ENCODE results near the gene ART4. TPM values are rescaled to one million over a fixed set of nuclear protein-coding genes. Genes with fewer than 3 reads are reported as not detected.

ART4 gene
- total RNA-seq, 1 experiment from 2014 or later = not detected

DNA sequence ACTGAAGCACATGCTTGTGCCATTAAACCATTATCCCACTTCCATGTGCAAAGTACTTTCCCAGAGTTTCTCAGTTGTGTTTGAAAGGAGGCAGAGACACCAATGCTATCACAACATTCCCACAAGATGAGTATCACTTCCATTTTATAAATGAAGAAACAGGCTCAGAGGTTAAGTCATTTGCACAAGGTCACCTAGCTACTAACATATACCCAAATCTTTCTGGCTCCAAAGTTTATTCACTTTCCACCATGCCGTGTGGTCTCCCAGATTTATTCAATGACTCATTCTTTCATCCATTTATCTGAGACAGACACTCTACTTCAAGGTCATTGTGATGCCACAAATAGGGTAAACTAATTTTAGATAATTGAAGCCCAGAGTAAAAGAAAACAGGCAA is 9.4 kb downstream of the ART4 start:
- no peaks in the 10 kb centered on the region for H4K20me1 ChIP-seq (ENCODE audit: insufficient read depth)
- ChIA-PET POLR2A (no interaction called here), CTCF (no interaction called here), RAD21 (ENCODE audit: low non-redundant PET in 1 of 2, low total read pairs in 2 of 2, uncharacterized antibody in 2 of 2, unreplicated experiment in 2 of 2) (no interaction called here)
- H2AFZ ChIP-seq (ENCODE audit: low read depth, low read length, poor library complexity, severe bottlenecking) = no peak overlapping the region
- no peaks in the 10 kb centered on the region for H3K9me3 ChIP-seq (ENCODE audit: control insufficient read depth in 1 of 2, insufficient read depth in 1 of 2, low read depth in 1 of 2, low read length in 2 of 2)
- no peak overlapping the region for H3K9ac ChIP-seq (ENCODE audit: low read length)
- TF ChIP-seq JUND (IDR thresholded peaks at IDR 0.05) = no peak
- no peak overlapping the region for H3K4me3 ChIP-seq (replicated peaks in 1 of 2; ENCODE audit: low read depth in 1 of 2, low read length in 2 of 2)
- intact Hi-C loops (cut with micrococcal nuclease) = no loop called here
- no peak for ATAC-seq
- H3K9me2 ChIP-seq (ENCODE audit: insufficient read depth) = no peaks in the 10 kb centered on the region
- no peaks in the 10 kb centered on the region for H3K36me3 ChIP-seq (ENCODE audit: control insufficient read depth in 1 of 2, insufficient read depth in 2 of 2, low read length in 2 of 2)
- H3K27ac ChIP-seq (ENCODE audit: low read depth, low read length) = no peak overlapping the region
- H3K4me2 ChIP-seq (ENCODE audit: low read length) = no peak overlapping the region
- H3K27me3 ChIP-seq (ENCODE audit: insufficient read depth, low read length) = no peaks in the 10 kb centered on the region
- BruUV-seq (replicated peaks) = no TSS peak
- peaks cover 0 to 12% of the 10 kb centered on the region in 2 experiments; a peak in 2 of 4 replicates for H3K4me1 ChIP-seq (ENCODE audit: control insufficient read depth in 1 of 2, insufficient read depth in 2 of 2, low read length in 2 of 2)
- no peaks in the 10 kb centered on the region for H3K79me2 ChIP-seq (ENCODE audit: insufficient read depth, low read length)
- no peak for DNase-seq (ENCODE audit: low read depth, low spot score)

DNA sequence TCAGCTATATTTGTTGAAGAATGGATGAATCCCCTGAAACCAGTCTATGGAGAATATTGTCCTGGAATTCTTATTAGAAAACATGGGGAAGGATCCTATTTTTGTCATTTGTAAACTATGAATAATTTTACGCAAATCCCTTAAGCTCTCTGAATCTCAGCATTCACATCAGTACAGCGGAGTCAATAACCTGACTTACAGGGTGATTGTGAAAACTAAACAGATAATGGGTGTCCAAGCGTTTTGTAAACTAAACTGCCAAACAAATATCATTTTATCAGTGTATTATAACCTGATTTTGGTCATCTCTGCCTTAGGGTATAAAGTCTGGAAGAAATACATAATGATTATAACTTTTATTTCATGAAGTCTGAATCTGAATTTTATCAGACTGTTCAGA is 10.0 kb downstream of the ART4 start:
- Histone ChIP-seq H4K20me1 (ENCODE audit: insufficient read depth) (no peaks in the 10 kb centered on the region), H3K4me2 (ENCODE audit: low read length) (no peak overlapping the region), H2AFZ (ENCODE audit: low read depth, low read length, poor library complexity, severe bottlenecking) (no peak overlapping the region), H3K27ac (ENCODE audit: low read depth, low read length) (no peak overlapping the region), H3K9me2 (ENCODE audit: insufficient read depth) (no peaks in the 10 kb centered on the region), H3K4me3 (replicated peaks in 1 of 2; ENCODE audit: low read depth in 1 of 2, low read length in 2 of 2) (no peak overlapping the region), H3K79me2 (ENCODE audit: insufficient read depth, low read length) (no peaks in the 10 kb centered on the region), H3K36me3 (ENCODE audit: control insufficient read depth in 1 of 2, insufficient read depth in 2 of 2, low read length in 2 of 2) (no peaks in the 10 kb centered on the region), H3K27me3 (ENCODE audit: insufficient read depth, low read length) (no peaks in the 10 kb centered on the region), H3K4me1 (ENCODE audit: control insufficient read depth in 1 of 2, insufficient read depth in 2 of 2, low read length in 2 of 2) (peaks cover 0 to 12% of the 10 kb centered on the region in 2 experiments; a peak in 2 of 4 replicates), H3K9ac (ENCODE audit: low read length) (no peak overlapping the region), H3K9me3 (ENCODE audit: control insufficient read depth in 1 of 2, insufficient read depth in 1 of 2, low read depth in 1 of 2, low read length in 2 of 2) (no peaks in the 10 kb centered on the region)
- DNase-seq (ENCODE audit: low read depth, low spot score) (no peak), ATAC-seq (no peak)
- no TSS peak for BruUV-seq (replicated peaks)
- TF ChIP-seq ZFX (IDR thresholded peaks at IDR 0.05) (no peak), SIN3A (IDR thresholded peaks at IDR 0.05; ENCODE audit: low read depth) (no peak), POLR2AphosphoS5 (IDR thresholded peaks at IDR 0.05; ENCODE audit: low read depth, low read length) (no peak), CBX3 (IDR thresholded peaks at IDR 0.05; ENCODE audit: low read depth) (no peak), EZH2phosphoT487 (IDR thresholded peaks at IDR 0.05; ENCODE audit: borderline replicate concordance) (no peak), EZH2 (IDR thresholded peaks at IDR 0.05) (no peak), EGR1 (IDR thresholded peaks at IDR 0.05; ENCODE audit: low read depth) (no peak), SRF (IDR thresholded peaks at IDR 0.05; ENCODE audit: low read depth) (no peak), TCF7L2 (IDR thresholded peaks at IDR 0.05; ENCODE audit: borderline replicate concordance, extremely low read depth, insufficient read depth, insufficient read length) (no peak), ZNF274 (IDR thresholded peaks at IDR 0.05; ENCODE audit: low read depth, low read length) (no peak), RAD21 (IDR thresholded peaks at IDR 0.05; ENCODE audit: low read depth) (no peak), SP1 (IDR thresholded peaks at IDR 0.05; ENCODE audit: low read depth) (no peak), ELF1 (IDR thresholded peaks at IDR 0.05; ENCODE audit: borderline replicate concordance, low read depth) (no peak)
- TF ChIP-seq, protein P1, sequence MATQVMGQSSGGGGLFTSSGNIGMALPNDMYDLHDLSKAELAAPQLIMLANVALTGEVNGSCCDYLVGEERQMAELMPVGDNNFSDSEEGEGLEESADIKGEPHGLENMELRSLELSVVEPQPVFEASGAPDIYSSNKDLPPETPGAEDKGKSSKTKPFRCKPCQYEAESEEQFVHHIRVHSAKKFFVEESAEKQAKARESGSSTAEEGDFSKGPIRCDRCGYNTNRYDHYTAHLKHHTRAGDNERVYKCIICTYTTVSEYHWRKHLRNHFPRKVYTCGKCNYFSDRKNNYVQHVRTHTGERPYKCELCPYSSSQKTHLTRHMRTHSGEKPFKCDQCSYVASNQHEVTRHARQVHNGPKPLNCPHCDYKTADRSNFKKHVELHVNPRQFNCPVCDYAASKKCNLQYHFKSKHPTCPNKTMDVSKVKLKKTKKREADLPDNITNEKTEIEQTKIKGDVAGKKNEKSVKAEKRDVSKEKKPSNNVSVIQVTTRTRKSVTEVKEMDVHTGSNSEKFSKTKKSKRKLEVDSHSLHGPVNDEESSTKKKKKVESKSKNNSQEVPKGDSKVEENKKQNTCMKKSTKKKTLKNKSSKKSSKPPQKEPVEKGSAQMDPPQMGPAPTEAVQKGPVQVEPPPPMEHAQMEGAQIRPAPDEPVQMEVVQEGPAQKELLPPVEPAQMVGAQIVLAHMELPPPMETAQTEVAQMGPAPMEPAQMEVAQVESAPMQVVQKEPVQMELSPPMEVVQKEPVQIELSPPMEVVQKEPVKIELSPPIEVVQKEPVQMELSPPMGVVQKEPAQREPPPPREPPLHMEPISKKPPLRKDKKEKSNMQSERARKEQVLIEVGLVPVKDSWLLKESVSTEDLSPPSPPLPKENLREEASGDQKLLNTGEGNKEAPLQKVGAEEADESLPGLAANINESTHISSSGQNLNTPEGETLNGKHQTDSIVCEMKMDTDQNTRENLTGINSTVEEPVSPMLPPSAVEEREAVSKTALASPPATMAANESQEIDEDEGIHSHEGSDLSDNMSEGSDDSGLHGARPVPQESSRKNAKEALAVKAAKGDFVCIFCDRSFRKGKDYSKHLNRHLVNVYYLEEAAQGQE (IDR thresholded peaks at IDR 0.05; ENCODE audit: low read depth) = no peak
- TF ChIP-seq, protein P2, sequence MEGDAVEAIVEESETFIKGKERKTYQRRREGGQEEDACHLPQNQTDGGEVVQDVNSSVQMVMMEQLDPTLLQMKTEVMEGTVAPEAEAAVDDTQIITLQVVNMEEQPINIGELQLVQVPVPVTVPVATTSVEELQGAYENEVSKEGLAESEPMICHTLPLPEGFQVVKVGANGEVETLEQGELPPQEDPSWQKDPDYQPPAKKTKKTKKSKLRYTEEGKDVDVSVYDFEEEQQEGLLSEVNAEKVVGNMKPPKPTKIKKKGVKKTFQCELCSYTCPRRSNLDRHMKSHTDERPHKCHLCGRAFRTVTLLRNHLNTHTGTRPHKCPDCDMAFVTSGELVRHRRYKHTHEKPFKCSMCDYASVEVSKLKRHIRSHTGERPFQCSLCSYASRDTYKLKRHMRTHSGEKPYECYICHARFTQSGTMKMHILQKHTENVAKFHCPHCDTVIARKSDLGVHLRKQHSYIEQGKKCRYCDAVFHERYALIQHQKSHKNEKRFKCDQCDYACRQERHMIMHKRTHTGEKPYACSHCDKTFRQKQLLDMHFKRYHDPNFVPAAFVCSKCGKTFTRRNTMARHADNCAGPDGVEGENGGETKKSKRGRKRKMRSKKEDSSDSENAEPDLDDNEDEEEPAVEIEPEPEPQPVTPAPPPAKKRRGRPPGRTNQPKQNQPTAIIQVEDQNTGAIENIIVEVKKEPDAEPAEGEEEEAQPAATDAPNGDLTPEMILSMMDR (IDR thresholded peaks at IDR 0.05 in 2 of 3, conservative IDR thresholded peaks at IDR 0.05 in 1 of 3; ENCODE audit: borderline replicate concordance in 1 of 3, insufficient read depth in 1 of 3, low read depth in 2 of 3, low read length in 2 of 3) = no peak
- TF ChIP-seq, protein P3, sequence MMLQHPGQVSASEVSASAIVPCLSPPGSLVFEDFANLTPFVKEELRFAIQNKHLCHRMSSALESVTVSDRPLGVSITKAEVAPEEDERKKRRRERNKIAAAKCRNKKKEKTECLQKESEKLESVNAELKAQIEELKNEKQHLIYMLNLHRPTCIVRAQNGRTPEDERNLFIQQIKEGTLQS (IDR thresholded peaks at IDR 0.05) = no peak
- TF ChIP-seq, protein P4, sequence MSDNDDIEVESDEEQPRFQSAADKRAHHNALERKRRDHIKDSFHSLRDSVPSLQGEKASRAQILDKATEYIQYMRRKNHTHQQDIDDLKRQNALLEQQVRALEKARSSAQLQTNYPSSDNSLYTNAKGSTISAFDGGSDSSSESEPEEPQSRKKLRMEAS (IDR thresholded peaks at IDR 0.05) = no peak
- CTCF ChIA-PET = no interaction called here
- RAD21 ChIA-PET (ENCODE audit: low non-redundant PET in 1 of 2, low total read pairs in 2 of 2, uncharacterized antibody in 2 of 2, unreplicated experiment in 2 of 2) = no interaction called here
- POLR2A ChIA-PET = no interaction called here
- intact Hi-C loops (cut with micrococcal nuclease) = no loop called here
